ENCODE measurements around the gene PATE3.

The PATE3 gene

GRCh38 chr11:125835748-125836147 is 47.8 kb downstream of the PATE3 start:
- DNase-seq (ENCODE audit: extremely low read depth in 1 of 2, low read depth in 1 of 2) = no peak

Data from stimulated activated CD8-positive, alpha-beta memory T cell treated with anti-CD3 and anti-CD28 coated beads, Interleukin-7, amount 100 ng/mL, for 48 hours (primary cell).